HG02623 (cell line): Measurements from ENCODE around the gene RBP2.
A peak's percentile ranks its signal among the peaks of the same experiment; 100 is the strongest.
"Not testable (repeated sequence)": the region's sequence is repeated elsewhere in the genome, so short reads cannot be mapped to it uniquely, and the experiment has no call there.

Source experiments
- ATAC-seq: cut with Tn5 transposase; IDR thresholded peaks from one replicate; pipeline ENCODE4 v1.9.1; 2021; ENCODE audit warnings: moderate library complexity; ENCODE audit not compliant: unreplicated experiment

Gene RBP2

DNA sequence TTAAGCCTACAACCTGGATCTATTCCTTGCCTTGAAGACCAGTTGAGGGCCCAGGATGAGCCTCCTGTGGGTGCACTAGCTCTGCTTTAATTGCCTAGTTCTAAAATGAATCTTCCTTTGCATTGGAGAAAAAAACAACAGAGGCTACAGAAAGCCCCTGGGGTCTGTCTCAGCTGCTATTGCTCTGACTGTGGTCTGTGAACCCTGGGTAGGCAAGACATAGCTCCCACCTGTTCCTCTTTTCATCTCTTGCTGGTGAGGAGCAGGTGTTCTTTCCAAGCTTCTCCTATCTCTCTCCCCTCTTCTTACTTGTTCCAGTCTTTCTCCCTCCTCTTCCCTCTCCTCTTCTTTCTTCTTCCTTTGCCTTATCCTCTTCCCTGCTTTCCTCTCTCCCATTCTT lies 28.8 kb downstream of the RBP2 start:
- ATAC-seq = no peak

DNA sequence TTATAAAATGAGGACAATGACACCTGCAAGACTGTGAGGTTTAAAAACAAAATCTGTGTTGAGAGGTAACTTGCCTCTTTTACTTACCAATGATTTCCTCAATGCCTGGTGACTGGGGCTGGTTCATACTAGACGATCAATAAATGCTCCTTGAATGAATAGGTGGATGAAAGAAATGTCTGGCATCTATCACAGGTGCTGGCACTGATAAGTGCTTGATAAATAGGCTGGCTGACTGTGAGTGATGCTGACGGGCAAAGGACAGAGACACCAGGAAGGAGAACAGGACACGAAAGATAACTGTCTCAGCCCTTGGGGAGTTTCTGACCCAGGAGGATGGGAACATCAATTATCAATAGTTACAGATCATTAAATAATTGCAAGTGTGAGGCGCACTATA lies 31.9 kb downstream of the RBP2 start:
- no peak for ATAC-seq

DNA sequence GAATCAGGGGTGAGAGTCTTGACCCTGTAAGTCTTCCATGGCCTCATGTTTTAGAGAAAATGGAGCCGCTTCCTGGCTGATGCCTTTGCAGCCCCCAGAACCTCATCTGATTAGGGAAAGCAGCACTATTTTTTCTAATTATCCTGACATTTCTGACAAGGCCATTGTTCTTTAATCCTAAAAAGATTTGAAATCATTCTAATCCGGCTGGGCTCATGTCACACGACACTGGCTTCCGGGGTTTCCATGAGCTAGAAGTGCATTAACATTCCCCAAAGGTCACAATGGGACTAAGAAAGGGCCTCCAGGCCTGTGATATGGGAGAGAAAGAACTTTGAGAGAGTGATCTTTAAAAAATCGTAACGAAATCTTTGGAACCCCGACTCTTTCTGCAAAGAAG lies 33.1 kb downstream of the RBP2 start:
- no peak for ATAC-seq

DNA sequence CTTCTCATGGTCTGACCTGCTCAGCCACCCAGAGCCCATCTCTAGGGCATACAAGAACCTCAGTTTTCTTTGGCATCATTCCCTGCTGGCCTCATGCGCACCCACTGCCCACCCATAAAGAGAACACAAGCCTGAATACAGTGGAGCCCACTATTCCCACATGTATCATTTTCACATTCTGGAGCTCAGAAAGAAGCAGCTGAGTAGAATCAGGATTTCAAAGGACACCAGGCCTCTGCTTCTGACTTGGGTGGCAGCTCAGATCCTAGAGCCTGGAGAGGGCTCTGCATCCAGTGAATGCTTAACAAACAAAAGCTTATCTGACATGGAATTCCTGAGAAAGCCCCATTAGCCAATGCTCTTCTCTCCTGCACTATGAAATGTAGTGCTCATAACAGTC lies 34.7 kb downstream of the RBP2 start:
- ATAC-seq = no peak

DNA sequence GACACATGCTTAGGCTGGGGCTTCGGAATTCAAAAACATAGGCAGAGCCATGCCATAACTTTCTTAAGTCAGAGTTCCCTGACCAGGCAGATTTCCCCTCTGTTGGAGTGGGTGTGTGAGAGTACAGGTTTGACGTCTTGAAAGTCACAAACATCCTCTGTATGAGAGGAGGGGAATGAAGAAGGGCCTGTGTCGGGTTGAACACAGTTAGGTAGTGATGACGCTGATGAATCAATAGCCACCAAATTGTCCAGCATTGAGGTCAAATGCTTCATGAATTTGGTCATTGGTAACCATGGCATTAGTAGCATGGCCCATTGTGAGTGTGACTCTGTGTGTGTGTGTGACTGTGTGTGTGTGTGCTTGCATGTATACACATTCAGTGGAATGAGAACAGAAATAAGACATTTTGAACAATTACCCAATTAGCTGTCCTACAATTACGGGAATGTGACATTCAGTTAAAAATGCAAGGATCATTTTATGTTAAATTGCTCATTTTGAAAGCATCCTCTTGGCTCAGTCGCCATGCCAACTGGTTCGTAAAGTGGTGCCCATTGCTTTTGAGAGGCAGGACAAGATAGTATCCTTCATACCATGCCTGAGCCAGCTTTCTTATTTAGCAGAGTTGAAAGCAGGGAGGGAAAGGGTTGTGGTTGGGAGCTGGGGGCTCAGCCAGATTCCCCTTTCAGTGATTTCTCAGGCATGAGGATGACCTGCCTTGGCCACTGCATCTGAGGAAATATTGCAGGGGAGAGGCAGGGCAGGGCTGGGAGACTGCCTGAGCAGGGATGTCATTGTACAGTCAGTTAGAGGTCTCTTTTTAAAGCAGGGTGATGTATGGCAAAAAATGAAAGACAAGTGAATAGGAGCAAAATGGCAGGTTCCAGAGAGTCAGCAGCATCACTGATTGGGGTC lies 35.4 kb downstream of the RBP2 start:
- no peak for ATAC-seq

DNA sequence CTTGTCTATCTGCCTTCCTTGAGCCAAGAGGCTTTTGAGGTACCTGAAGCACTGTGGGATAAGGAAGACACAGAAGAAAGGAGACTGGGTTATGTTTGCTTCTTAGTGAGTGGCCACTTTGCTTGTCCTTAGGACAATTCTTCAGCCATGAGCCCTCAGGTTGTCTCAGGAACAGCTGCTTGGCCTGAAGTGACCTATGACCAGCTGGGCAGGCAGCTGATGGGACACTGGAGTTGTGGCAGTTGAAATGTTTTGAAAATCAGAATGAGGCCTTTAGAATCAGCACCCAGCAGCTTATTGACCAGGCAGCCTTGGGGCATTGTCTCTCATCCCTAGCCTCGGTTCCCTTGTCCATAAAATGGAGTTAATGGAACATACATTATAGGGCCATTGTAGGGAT lies 37.0 kb downstream of the RBP2 start:
- ATAC-seq = no peak

DNA sequence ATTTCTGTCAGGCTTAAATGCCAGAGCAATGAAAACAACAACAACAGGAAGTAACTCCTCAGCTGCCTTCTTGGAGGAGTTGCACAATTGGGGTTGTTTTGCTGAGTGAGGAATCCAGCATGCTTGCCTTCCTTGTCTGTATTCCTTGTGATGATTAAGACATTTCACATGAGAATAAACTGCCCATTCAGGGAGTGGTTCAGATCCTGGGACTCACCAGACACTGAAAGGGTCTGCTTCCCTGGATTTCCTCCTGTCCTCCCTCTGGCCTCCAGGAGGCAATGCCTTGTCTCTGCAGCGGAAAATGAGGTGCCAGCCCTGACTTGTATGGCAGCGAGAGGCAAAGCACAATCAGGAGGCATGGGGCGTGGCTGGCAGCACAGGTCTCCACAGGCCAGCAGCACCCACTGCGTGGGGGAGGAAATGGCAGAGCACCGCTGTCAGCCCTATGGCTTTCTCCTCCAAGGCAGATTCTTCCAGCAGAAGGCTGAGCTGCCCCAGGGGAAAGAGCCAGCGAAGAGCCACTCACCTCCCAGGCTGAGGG lies 41.5 kb downstream of the RBP2 start:
- ATAC-seq = no peak

DNA sequence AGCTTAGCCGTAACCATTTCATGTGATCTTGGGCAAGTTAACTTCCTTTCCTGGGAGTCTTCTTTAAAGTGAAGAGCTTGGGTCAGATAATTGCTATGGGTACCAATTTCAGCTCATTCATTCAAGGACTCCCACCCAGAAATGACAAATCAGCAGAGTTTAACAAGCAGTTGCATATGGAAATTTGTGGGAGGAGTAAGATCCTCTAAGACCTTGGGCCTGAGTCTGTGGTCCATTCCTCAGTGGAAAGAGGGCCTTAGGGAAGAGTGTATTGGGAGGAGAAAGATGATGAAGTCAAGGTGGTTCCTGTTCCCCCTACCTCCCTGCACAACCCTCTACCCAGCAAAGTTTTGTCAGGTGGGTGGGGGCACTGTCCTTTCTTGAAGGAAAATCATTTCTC lies 42.1 kb downstream of the RBP2 start:
- no peak for ATAC-seq

DNA sequence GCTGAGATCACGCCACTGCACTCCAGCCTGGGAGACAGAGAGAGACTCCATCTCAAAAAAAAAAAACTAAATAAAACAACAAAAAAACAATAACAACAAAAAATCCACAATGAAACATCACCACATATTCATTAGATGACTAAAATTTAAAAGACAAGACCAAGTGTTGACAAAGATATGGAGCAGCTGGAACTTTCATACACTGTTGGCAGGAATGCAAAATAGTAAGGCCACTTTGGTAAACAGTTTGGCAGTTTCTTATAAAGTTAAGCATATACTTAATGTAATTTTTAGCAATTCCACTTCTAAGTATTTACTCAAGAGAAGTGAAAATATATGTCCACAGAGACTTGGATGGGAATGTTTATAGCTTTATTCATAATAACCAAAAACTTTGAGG lies 43.2 kb downstream of the RBP2 start:
- ATAC-seq = no peak

DNA sequence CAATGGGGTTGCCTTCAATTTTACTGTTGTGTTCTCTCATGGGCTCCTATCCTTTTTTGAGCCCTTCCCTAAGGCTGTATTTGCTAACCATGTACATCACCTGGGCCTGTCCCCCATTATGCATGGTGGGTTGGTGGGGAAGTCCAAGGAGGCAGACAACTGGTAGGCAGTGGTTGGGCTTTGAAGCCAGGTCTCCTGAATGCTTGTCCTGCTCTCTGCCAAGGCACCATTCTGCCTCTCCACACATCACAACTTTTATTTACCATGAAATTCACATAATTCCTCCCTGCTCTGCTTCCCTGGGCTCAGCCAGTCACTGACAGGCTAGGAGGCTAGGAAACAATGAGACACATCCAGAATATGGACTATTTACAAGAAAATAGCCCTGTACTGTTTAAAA lies 45.8 kb downstream of the RBP2 start:
- ATAC-seq = no peak

DNA sequence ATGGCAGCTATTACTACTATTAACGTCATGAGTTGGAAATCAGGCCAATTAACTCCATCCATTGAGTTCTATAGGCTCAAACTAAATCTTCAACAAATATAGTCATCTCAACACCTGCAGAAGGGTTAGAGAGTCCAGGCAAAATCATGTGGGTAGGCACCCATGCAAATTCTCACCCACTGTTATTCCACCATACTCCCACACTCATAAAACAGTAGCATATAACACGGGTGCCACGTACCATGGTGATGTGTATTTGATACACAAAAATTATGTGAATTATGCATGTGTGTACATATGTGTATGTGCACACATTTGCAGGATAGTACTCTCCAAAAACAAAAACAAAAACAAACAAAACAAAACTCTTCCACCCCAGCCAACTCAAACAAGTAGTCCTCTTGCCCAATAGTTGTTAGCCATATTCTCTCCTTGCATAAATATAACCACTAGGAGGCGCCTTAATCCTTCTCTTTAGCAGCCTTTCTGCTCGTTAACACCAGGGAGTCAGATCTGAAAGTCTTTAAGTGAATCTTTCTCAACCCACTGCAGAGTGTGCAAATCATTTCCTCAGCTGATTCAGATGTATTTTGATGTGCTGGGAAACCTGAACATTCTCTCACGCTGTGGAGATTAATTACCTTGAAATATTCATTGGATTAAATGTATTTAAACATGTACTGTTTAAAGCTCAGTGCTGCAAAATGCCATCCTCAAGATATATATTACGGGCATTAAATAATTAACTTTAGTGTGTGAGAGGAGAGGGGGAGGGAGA lies 48.8 kb downstream of the RBP2 start:
- ATAC-seq = peak; percentile 82

DNA sequence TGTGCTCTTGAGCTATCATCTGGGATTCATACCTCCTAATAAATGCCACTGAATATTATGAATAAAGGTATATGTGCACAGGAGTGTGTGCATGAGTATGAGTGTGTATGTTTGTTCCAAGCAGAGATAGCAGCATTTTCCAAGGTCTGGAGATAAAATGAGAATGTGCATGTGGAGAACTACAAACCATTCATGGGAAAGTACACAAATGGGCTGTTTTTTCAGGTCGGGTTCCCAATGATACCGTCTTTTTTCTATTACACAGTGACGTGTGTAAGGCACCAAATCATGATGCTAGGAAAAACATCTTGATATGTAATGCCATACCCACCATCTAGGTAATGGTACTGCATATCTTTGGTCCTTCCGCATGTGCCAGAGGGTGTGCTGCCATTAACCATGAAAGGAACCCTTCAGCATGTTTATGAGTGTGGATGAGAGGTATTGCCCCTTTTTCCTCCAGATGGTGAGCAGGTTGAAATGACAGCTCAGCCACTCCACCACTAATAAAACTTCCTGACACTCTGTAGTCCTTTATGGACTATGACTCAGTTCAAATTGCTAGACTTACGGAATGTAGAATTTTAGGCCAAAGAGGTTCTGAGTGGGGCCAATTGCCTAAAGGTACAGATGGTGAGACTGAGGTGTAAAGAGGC lies 50.4 kb downstream of the RBP2 start:
- no peak for ATAC-seq

DNA sequence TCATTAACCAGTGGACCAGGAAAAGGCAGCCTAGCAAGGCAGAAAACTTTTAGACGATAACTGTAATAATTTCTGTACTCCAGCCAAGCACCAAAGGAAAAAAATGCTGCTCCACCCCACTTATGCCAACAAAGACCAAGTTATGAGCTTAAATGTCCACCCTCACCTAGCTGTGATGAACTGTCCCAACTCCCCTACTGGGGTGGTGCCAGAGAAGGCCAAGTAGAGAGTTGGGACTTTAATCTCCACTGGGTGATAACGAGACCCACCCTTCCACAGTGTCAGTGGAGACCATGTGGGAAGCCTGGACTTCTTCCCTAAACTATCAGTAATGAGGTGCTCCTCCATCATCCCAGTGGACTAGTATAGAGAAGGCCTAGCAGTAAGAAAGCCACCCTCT lies 53.1 kb downstream of the RBP2 start:
- no peak for ATAC-seq

DNA sequence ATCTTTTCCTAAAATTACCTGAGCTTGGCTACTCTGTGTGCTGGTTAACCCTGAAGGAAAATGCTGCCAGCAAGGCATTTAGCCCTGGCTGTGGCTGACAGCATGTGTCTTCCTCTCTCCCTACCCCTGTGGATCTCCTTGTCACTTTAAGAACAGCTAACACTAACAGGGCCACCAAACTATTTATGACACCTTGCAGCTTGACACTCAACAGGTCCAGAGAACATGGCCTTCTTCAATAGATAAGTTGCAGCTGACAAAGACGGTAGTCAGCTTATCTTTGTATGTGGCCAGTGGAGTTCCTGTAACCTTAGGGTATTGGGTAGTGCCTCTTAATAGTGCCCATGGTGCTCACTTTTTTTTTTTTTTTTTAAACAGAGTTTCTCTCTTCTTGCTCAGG lies 54.9 kb downstream of the RBP2 start:
- ATAC-seq = no peak

DNA sequence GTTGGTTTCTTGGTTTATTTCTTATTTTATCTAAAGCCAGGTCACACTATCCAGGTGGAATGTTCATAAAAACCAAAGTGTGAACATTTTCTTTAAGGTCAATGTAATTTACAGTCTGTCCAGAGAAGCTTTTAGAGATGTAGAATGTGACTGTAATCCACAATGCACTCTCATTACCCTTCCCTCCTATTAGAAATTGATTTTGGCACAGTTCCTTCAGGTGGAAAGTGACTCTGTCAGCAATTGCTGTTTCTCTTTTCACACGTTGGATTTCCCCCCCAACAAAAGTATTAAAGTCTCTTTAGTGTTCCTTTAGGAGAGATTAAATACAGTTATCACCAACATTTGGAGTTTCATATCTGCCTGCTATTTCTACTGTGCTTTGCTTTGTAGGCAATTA lies 55.3 kb downstream of the RBP2 start:
- ATAC-seq = no peak

DNA sequence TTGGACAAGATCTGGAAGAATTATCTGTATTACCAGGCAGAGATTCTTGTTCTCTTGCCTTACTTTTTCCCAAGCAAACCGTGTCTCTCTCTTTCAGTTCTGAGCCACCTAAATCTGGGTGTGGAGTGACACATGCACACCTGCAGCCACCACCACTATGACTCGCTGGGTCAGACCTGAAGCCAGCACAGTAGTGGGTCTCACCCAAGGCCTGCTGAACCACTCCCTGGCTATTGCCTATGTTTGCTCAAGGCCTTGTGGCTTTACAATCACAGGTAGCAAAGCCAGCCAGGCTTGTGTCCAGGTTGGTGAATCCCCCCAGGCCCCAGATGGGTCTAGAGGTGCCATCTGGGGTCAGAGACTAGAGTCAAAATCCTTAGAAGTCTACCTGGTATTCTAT lies 58.2 kb downstream of the RBP2 start:
- ATAC-seq = no peak

DNA sequence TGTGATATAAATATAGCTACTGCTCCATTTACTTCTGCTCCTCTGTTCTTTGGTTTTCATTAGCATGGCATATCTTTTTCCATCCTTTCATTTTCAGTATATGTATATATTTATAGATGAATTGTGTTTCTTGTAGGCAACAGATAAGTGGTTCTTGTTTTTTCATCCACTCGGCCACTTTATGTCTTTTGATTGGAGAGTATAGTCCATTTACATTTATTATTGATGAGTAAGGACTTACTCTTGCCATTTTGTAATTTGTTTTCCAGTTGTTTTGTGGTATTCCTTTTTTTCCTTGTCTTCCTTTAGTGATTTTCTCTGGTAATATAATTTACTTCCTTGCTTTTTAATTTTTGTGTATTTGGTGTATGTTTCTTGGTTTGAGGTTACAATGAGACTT lies 60.0 kb downstream of the RBP2 start:
- no peak for ATAC-seq

DNA sequence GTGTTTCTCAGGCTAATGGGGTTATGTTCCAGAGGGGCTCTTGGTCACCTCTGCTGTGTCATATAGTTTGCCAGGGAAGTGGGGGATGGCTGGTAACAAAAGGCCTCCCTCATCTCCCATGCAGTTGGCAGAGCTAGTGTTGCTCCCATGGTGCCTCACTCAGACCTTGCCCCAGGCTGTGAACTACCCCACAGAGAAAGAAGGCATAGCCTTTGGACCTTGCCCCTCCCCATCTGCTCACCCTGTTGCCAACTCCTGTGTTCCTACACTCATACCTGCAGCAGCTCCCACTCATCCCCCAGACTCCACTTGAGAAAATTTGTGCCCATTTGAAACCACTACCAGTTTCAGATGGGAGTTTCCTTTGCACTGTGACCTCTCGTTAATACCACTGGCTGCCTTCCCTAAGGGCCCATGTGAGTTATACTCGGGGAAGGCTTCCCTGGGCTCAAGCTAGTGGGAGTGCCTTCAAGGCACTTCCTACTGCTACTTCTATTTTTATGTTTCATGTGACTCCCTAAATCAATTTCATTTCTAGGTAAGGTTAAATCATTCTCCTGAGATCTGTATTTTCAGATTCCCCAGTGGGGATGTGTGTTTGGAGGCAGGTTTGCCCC lies 61.6 kb downstream of the RBP2 start:
- no peak for ATAC-seq

DNA sequence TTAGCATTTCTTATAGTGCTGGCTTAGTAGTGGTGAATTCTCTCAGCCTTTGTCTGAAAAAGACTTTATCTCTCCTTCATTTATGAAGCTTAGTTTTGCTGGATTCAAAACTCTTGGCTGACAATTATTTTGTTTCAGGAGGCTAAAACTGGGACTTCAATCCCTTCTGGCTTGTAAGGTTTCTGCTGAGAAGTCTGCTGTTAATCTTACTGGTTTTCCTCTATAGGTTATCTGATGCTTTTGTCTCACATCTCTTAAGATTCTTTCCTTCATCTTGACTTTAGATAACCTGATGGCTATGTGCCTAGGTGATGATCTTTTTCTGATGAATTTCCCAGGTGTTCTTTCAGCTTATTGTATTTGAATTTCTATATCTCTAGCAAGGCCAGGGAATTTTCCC lies 63.4 kb downstream of the RBP2 start:
- not testable (repeated sequence) for ATAC-seq
